Heart right ventricle (tissue), 16 donors: ENCODE measurements around the gene DYNC1I1. TPM values are rescaled to one million over a fixed set of nuclear protein-coding genes. Genes with fewer than 3 reads are reported as not detected.

Source experiments
- ATAC-seq, 8 donors: fragments of 200-7000 bp; cut with Tn5 transposase; one replicate each; pipeline ENCODE4 v1.9.1; 2020; ENCODE audit warnings: mild to moderate bottlenecking in 8 of 8, moderate library complexity in 8 of 8, moderate number of reproducible peaks in 1 of 8
- DNase-seq, 2 donors: peaks; one replicate each; pipeline ENCODE4 v3.0.0-alpha.2; 2020
- H3K27ac ChIP-seq, 10 donors: fragments of 200-600 bp; sonication (generic) in 2 of 10; one replicate each; pipeline versions ENCODE4 v1.5.0 to v1.8.0; 2020 to 2022; ENCODE audit warnings: mild to moderate bottlenecking in 3 of 10
- H3K27me3 ChIP-seq, 7 donors: fragments of 200-600 bp; one replicate each; pipeline ENCODE4 v1.8.0; 2021 to 2022; ENCODE audit warnings: mild to moderate bottlenecking in 2 of 7
- H3K36me3 ChIP-seq, 9 donors: fragments of 200-600 bp; sonication (generic) in 1 of 9; one replicate each; pipeline versions ENCODE4 v1.5.0 to v1.8.0; 2020 to 2022; ENCODE audit warnings: mild to moderate bottlenecking in 2 of 9
- H3K4me1 ChIP-seq, 9 donors: fragments of 200-600 bp; sonication (generic) in 1 of 9; one replicate each; pipeline versions ENCODE4 v1.5.0 to v1.8.0; 2020 to 2022; ENCODE audit warnings: mild to moderate bottlenecking in 4 of 9
- H3K4me3 ChIP-seq, 10 donors: fragments of 200-600 bp; sonication (generic) in 2 of 10; one replicate each; pipeline versions ENCODE4 v1.5.0 to v1.8.0; 2020 to 2022; ENCODE audit warnings: mild to moderate bottlenecking in 7 of 10, moderate library complexity in 2 of 10
- H3K9me3 ChIP-seq, 11 donors: fragments of 200-600 bp in 10 of 11; sonication (generic) in 2 of 11; one replicate each; pipeline versions ENCODE4 v1.5.0 to v1.8.0; 2013 to 2022; ENCODE audit warnings: mild to moderate bottlenecking in 2 of 11, control low read depth in 1 of 11, moderate library complexity in 1 of 11
- WGBS, 2 donors: extraction: QIAGEN DNeasy Blood & Tissue Kit; methylation state at CpG; one replicate each; pipeline ENCODE4 v1.1.7; 2013; ENCODE audit warnings: inconsistent platforms in 1 of 2; 5-methylcytosine and 5-hydroxymethylcytosine counted together
- intact Hi-C, 10 donors: fragments of 100-400 bp; cut with DNase I; formaldehyde crosslinking; loops; one replicate each; pipeline versions ENCODE4 v1.11.1 to v1.14.2; 2022
- polyA plus RNA-seq, 2 donors: library from polyadenylated mRNA; stranded (reverse); fragments of 200-250 nt; gene quantifications; one replicate each; pipeline ENCODE4 v1.2.3, GENCODE V29; 2013
- total RNA-seq, 10 donors: library from RNA; stranded (reverse); fragmentation: NEBNext Ultra II Directional in 3 of 10; extraction: Animal tissue kit (Norgen Biotek cat#: 25700) in 3 of 10; gene quantifications; one replicate each; pipeline versions ENCODE4 v1.2.1 to v1.2.4, GENCODE V29; 2021 to 2023
- TF ChIP-seq, protein P1 (sequence below), 9 donors: fragments of 200-600 bp; sonication (generic) in 2 of 9; IDR thresholded peaks; one replicate each; pipeline versions ENCODE4 v1.5.0 to v1.8.0; 2021 to 2022; ENCODE audit warnings: antibody characterized with exemption in 9 of 9, mild to moderate bottlenecking in 5 of 9, moderate library complexity in 1 of 9
- donor health status: Arrhythmogenic right ventricular cardiomyopathy.
- donor health status: ischemic (EF 13 %, LVEDD 7.1; RV severe dilation, severe dysfunction).
- donor health status: healthy with polysubstance abuse.
- donor health status: DM: no; HTN: yes; CAD: no.
- donor health status: DM: no; HTN: no; CAD: no.
- donor health status: ischemic (EF 25% LVEDD 6.9; RV normal size, moderate dysfunction).
- donor health status: ischemic (EF 25% LVEDD 5.7; RV mildly dilated, moderate dysfunction).
- donor health status: healthy.
- donor health status: DM: yes; HTN: yes; CAD: no.
- donor health status: Ischemic cardiomyopathy.
- donor health status: ischemic (EF 35%, LVEDD 5.7; RV mildly dilated, moderate dysfunction).
- donor health status: nonischemic (EF 11% LVEDD 7.7; RV severe dilation, severe dysfunction).
- donor health status: DM: yes; HTN: yes; CAD: no.
- donor health status: PGD.
- donor health status: ischemic (EF 29% LVEDD 5.4; RV normal size, mild dysfunction).
- donor health status: nonischemic (EF 23%, LVEDD 6.1; RV moderate dilation, normal function).

The DYNC1I1 gene
- total and polyA plus RNA-seq, 12 donors: 6.4 to 43.4 (median 35.6) TPM

DNA sequence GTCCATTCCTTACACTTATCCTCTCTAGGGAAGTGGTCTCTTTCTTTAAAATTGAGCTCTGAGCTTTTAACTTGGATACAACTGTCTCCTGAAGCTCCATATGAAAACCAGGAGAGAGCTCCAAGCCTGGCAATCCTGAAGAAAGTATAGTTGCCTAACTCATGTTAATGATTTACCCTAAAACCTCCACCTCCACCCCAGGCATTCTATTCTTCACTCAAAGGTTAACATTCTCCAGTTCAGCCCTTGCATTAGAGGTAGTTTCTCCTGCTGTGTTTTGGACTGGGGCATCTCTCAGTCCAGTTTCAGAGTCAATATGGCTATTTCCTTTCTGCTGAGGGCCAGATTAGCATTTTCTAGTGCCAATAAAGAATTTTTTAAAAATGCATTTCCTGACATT, 354.0 kb downstream of the DYNC1I1 start:
- intact Hi-C loops: no loop called here
- Histone ChIP-seq H3K27ac (no peak overlapping the region), H3K4me1 (no peaks in the 10 kb centered on the region), H3K27me3 (no peaks in the 10 kb centered on the region), H3K4me3 (no peak overlapping the region), H3K36me3 (peaks cover 0 to 63% (median 7%) of the 10 kb centered on the region in 9 donors), H3K9me3 (no peaks in the 10 kb centered on the region)
- ATAC-seq (no peak), DNase-seq (no peak)
- TF ChIP-seq, protein P1, sequence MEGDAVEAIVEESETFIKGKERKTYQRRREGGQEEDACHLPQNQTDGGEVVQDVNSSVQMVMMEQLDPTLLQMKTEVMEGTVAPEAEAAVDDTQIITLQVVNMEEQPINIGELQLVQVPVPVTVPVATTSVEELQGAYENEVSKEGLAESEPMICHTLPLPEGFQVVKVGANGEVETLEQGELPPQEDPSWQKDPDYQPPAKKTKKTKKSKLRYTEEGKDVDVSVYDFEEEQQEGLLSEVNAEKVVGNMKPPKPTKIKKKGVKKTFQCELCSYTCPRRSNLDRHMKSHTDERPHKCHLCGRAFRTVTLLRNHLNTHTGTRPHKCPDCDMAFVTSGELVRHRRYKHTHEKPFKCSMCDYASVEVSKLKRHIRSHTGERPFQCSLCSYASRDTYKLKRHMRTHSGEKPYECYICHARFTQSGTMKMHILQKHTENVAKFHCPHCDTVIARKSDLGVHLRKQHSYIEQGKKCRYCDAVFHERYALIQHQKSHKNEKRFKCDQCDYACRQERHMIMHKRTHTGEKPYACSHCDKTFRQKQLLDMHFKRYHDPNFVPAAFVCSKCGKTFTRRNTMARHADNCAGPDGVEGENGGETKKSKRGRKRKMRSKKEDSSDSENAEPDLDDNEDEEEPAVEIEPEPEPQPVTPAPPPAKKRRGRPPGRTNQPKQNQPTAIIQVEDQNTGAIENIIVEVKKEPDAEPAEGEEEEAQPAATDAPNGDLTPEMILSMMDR (IDR thresholded peaks at IDR 0.05): no peak

DNA sequence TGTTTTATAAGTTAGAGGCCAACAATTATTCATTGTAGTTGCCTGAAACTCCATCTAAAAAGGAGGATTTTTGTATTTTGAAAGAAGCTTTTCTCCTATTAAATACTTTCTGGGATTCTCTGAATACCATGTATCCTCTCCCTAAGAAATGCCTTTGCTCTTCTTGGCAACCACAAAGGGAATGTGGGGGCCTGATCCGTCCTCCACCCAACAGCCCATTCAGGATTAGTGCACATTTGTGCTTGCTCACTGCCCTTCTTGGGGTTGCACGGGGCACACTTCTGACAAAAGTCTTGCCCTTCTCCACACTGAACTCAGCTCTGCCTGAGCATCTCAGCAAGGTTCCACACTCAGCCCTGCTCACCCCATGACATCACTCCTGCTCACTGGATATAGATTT, 355.4 kb downstream of the DYNC1I1 start:
- no peak for ATAC-seq

GRCh38 chr7:96131525-96131924, 359.2 kb downstream of the DYNC1I1 start:
- intact Hi-C loops: no loop called here
- H3K36me3 ChIP-seq: peaks cover 0 to 81% (median 10%) of the 10 kb centered on the region in 9 donors
- WGBS, 2 donors: 95% methylated on average over 3 of the region's 3 CpGs
- ATAC-seq (no peak), DNase-seq (no peak)
- H3K9me3 ChIP-seq: no peaks in the 10 kb centered on the region
- H3K27ac ChIP-seq: no peak overlapping the region
- H3K27me3 ChIP-seq: no peaks in the 10 kb centered on the region
- no peak overlapping the region for H3K4me3 ChIP-seq
- TF ChIP-seq, protein P1 (IDR thresholded peaks at IDR 0.05): peak in 1 of 9 donors; percentile 11
- H3K4me1 ChIP-seq: no peaks in the 10 kb centered on the region

More for the DNA sequence above, 355.4 kb downstream of the DYNC1I1 start:
- intact Hi-C loops: no loop called here
- WGBS, 2 donors: 88 to 89% methylated on average over 2 of the region's 2 CpGs
- Histone ChIP-seq H3K9me3 (no peaks in the 10 kb centered on the region), H3K27ac (no peak overlapping the region), H3K4me3 (no peak overlapping the region), H3K27me3 (no peaks in the 10 kb centered on the region), H3K4me1 (no peaks in the 10 kb centered on the region), H3K36me3 (peaks cover 0 to 62% (median 7%) of the 10 kb centered on the region in 9 donors)
- TF ChIP-seq, protein P1 (IDR thresholded peaks at IDR 0.05): no peak
- DNase-seq: no peak

DNA sequence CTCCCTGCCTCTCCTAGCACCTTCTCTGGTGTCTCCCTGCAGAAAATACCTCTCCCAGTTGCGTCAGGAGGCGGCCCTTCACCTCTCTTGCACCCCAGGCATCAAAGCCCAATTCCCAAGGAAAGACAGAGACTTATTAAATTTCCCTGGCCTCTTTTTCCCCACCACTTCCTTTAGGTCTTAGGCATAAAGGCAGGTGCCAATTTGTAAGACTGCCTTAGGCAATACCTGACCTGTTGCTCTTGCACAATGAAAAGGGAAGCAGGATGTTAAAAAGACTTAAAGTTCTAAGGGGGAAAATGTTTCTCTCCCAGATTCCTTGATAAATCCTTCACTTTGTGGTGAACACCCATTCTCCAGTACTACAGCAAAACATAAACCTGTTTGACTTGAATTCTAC, 362.9 kb downstream of the DYNC1I1 start:
- Histone ChIP-seq H3K36me3 (peaks cover 0 to 80% (median 10%) of the 10 kb centered on the region in 9 donors), H3K27ac (no peak overlapping the region), H3K4me1 (no peaks in the 10 kb centered on the region), H3K4me3 (no peak overlapping the region), H3K9me3 (no peaks in the 10 kb centered on the region), H3K27me3 (no peaks in the 10 kb centered on the region)
- whole genome bisulfite sequencing, 2 donors: 98% methylated on average over 2 of the region's 2 CpGs
- ATAC-seq (no peak), DNase-seq (no peak)
- TF ChIP-seq, protein P1 (IDR thresholded peaks at IDR 0.05): no peak
- intact Hi-C loops: no loop called here
